PC-9 (cell line): ENCODE results near the gene SHTN1.

Source experiments
- EZH2 ChIP-seq: fragments of 200-600 bp; sonication (generic); IDR thresholded peaks from 2 replicates; pipeline ENCODE4 v1.8.0; 2017; ENCODE audit warnings: antibody characterized with exemption, low read depth
- TF ChIP-seq, protein P1 (sequence below): fragments of 200-600 bp; sonication (generic); conservative IDR thresholded peaks from 2 replicates; pipeline ENCODE4 v1.6.1; 2017; ENCODE audit warnings: mixed run types, antibody characterized with exemption, mild to moderate bottlenecking, moderate library complexity

DNA sequence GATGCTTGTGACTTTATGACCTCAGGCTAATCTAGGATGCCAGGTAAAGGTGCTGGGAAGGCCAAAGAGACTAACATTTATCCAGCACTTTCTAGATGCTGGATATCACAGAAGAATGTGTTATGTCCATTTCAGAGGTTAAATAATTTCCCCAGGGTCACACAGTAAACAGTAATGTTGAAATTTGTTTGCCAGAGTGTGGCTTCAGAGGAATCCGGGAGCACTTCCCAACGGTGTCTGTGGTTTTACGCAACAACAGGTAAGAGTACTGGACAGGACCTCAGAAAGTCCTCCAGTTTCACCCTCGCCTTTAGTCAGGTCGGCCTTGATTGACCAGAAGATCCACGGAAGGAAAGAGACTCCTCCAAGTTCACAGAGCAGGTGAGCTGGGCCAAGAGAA lies 1.7 kb downstream of the SHTN1 start:
- TF ChIP-seq, protein P1, sequence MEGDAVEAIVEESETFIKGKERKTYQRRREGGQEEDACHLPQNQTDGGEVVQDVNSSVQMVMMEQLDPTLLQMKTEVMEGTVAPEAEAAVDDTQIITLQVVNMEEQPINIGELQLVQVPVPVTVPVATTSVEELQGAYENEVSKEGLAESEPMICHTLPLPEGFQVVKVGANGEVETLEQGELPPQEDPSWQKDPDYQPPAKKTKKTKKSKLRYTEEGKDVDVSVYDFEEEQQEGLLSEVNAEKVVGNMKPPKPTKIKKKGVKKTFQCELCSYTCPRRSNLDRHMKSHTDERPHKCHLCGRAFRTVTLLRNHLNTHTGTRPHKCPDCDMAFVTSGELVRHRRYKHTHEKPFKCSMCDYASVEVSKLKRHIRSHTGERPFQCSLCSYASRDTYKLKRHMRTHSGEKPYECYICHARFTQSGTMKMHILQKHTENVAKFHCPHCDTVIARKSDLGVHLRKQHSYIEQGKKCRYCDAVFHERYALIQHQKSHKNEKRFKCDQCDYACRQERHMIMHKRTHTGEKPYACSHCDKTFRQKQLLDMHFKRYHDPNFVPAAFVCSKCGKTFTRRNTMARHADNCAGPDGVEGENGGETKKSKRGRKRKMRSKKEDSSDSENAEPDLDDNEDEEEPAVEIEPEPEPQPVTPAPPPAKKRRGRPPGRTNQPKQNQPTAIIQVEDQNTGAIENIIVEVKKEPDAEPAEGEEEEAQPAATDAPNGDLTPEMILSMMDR: no peak
- no peak for TF ChIP-seq EZH2
